Measurements from ENCODE around the gene CDC5L. TPM values are rescaled to one million over a fixed set of nuclear protein-coding genes. Genes with fewer than 3 reads are reported as not detected.

The CDC5L gene
- total RNA-seq, 1 donor from 2014 or later = 25.6 TPM

GRCh38 chr6:44399991-44400390 lies 12.5 kb downstream of the CDC5L start:
- Mint-ChIP-seq H3K4me3 (no peak overlapping the region), H3K9me3 (peaks cover 9% of the 10 kb centered on the region), H3K27ac (peak overlapping the region; percentile 7), H3K4me1 (no peaks in the 10 kb centered on the region), H3K27me3 (ENCODE audit: low read depth) (no peaks in the 10 kb centered on the region), H3K36me3 (peaks cover 47% of the 10 kb centered on the region)
- TF ChIP-seq CTCF (IDR thresholded peaks at IDR 0.05; ENCODE audit: unreplicated experiment) = no peak
- no peak for DNase-seq (ENCODE audit: low spot score in 2 of 2, unreplicated experiment in 2 of 2)

GRCh38 chr6:44400572-44400971 lies 13.1 kb downstream of the CDC5L start:
- peaks cover 46% of the 10 kb centered on the region for H3K36me3 Mint-ChIP-seq
- no peaks in the 10 kb centered on the region for H3K27me3 Mint-ChIP-seq (ENCODE audit: low read depth)
- H3K4me3 Mint-ChIP-seq = no peak overlapping the region
- H3K9me3 Mint-ChIP-seq = peaks cover 9% of the 10 kb centered on the region
- no peak overlapping the region for H3K27ac Mint-ChIP-seq
- no peak for TF ChIP-seq CTCF (IDR thresholded peaks at IDR 0.05; ENCODE audit: unreplicated experiment)
- H3K4me1 Mint-ChIP-seq = no peaks in the 10 kb centered on the region
- no peak for DNase-seq (ENCODE audit: low spot score in 2 of 2, unreplicated experiment in 2 of 2)

- Mint-ChIP-seq H3K4me3 (no peak overlapping the region), H3K36me3 (peaks cover 46% of the 10 kb centered on the region), H3K9me3 (peaks cover 9% of the 10 kb centered on the region), H3K27ac (no peak overlapping the region), H3K4me1 (no peaks in the 10 kb centered on the region), H3K27me3 (ENCODE audit: low read depth) (no peaks in the 10 kb centered on the region)
- TF ChIP-seq CTCF (IDR thresholded peaks at IDR 0.05; ENCODE audit: unreplicated experiment) = no peak
- DNase-seq (ENCODE audit: low spot score in 2 of 2, unreplicated experiment in 2 of 2) = no peak
Measured at GRCh38 chr6:44401138-44401537, 13.6 kb downstream of the CDC5L start.

GRCh38 chr6:44404022-44404714 lies 16.7 kb downstream of the CDC5L start:
- Mint-ChIP-seq H3K27ac (no peak overlapping the region), H3K36me3 (peaks cover 63% of the 10 kb centered on the region), H3K9me3 (peaks cover 15% of the 10 kb centered on the region), H3K27me3 (ENCODE audit: low read depth) (no peaks in the 10 kb centered on the region), H3K4me3 (no peak overlapping the region), H3K4me1 (no peaks in the 10 kb centered on the region)
- no peak for DNase-seq (ENCODE audit: low spot score in 2 of 2, unreplicated experiment in 2 of 2)
- no peak for TF ChIP-seq CTCF (IDR thresholded peaks at IDR 0.05; ENCODE audit: unreplicated experiment)

- Mint-ChIP-seq H3K27ac (no peak overlapping the region), H3K4me1 (no peaks in the 10 kb centered on the region), H3K4me3 (no peak overlapping the region), H3K9me3 (peaks cover 20% of the 10 kb centered on the region), H3K36me3 (peaks cover 65% of the 10 kb centered on the region), H3K27me3 (ENCODE audit: low read depth) (no peaks in the 10 kb centered on the region)
- no peak for DNase-seq (ENCODE audit: low spot score in 2 of 2, unreplicated experiment in 2 of 2)
- no peak for TF ChIP-seq CTCF (IDR thresholded peaks at IDR 0.05; ENCODE audit: unreplicated experiment)
Measured at GRCh38 chr6:44404715-44405099, 17.2 kb downstream of the CDC5L start.

Data from mesothelial cell of epicardium (in vitro differentiated cells).